ENCODE data around the gene CCNO.

Gene CCNO

DNA sequence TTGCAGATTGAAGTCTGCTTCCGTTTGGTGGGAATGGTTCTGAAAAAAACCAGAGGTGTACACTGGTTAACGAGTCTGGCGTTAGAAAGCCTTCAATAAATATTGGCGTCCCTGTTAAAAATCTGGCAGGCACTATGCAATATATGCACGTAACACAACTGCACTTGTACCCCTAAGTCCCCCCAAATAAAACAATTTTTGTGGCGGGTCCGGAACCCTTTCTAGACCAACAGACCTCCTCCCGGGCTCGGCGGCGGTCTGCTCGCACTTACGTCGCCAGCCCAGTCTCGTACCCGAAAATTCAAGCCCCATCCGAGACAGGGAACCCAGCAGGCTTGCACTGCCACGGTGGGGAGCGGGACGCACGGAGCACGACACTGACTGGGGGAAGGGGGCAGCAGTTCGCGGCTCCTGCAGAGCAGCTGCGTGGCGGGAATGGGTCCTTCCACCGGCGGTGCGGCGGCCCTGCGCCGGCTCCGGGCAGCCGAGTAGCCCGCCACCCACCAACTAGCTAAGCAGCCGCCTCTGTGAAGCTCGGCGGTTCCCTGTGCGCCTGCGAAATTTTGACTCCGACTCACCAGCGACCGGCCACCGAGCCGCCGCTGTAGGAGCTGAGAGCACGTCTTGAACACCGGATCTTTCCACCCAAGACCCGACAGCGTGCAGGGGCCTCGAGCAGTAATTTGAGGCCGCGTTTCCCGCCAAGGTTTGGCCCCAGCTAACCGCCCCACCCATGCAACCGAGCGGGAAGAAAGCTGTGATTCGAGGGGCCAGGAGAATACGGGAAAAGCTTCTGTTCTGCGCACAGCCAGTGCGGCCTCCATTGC lies 10.2 kb downstream of the CCNO start:
- no peak for DNase-seq (ENCODE audit: low read depth)
- no peak overlapping the region for H3K4me3 ChIP-seq (ENCODE audit: low read length)
- TF ChIP-seq, protein P1, sequence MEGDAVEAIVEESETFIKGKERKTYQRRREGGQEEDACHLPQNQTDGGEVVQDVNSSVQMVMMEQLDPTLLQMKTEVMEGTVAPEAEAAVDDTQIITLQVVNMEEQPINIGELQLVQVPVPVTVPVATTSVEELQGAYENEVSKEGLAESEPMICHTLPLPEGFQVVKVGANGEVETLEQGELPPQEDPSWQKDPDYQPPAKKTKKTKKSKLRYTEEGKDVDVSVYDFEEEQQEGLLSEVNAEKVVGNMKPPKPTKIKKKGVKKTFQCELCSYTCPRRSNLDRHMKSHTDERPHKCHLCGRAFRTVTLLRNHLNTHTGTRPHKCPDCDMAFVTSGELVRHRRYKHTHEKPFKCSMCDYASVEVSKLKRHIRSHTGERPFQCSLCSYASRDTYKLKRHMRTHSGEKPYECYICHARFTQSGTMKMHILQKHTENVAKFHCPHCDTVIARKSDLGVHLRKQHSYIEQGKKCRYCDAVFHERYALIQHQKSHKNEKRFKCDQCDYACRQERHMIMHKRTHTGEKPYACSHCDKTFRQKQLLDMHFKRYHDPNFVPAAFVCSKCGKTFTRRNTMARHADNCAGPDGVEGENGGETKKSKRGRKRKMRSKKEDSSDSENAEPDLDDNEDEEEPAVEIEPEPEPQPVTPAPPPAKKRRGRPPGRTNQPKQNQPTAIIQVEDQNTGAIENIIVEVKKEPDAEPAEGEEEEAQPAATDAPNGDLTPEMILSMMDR (conservative IDR thresholded peaks at IDR 0.05; ENCODE audit: low read depth, low read length), result no peak

DNA sequence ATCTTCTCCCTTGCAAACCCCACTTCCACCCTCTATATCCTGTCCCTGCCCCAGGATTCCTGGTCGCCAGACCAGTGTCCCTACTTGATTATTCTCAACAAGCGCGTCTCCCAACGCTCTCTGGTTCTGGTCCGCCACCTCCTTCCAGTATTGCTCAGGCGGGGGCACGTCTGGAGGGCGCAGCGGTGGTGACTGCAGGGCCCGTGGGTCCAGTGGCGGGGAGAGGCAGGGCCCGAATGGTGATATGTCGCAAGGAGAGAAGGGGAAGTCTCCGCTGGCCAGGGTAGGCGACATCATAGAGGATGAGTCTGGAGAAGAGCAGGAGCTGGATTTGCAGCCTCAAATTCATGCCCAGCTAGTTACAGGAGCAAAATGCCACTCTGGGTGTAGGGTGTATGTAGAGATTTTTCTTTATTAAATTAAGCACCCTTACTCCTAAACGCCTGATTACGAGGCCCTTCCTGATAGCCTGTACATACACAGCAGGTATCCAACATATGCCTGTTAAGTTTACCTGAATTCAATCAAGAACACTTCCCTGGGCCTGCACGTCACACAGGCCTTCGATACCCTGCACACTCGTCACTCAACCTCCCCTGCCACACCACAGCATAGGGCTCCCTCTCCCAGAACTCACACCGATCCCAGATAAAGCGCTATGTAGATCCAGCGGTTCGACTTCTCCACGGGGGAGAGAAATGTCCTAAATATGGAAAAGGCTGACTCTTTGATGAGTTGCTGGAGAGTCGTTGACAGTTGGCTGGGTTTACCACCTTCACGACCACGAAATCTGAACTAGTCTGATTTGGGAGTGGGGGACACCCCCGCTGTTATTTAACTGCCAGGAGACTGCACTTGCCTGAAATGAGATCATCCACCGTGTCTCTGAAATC lies 11.1 kb downstream of the CCNO start:
- DNase-seq (ENCODE audit: low read depth), result no peak
- TF ChIP-seq, protein P1 (conservative IDR thresholded peaks at IDR 0.05; ENCODE audit: low read depth, low read length), result no peak
- no peak overlapping the region for H3K4me3 ChIP-seq (ENCODE audit: low read length)

DNA sequence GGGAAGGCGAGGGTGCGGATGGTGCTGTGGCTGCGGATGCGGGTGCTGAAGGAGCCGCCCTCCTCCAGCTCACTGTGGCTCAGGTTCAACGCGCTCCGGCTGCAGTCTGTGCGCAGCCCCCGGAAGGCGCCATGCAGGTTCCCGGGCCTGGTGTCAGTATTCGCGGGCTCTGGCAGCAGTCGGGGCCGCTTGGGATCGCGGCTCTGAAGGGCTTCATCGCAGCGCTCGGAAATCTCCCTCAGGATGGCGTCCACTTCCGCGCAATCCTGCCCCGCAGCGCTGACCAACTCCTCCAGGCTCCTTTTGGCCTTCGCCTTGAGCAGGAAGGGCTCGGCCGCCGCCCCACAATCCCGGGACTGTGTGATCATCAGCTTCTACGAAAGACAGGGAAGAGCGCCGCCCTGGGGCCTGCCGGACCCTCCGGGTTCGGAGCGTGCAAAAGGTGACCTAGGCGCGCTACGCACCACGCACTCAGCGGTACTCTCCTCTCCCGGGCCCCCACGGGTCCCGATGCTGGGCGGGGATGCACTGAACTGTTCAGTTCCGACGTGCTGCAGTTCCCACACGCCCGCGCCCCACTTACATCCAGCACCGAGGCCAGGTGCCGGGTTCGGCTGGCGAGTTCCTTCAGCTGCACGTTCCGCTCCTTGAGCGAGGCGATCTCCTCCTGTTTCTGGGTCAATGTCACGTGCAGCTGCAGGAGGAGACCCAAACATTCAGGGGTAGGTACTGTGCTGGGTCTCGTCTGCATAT lies 12.8 kb downstream of the CCNO start:
- no peak for DNase-seq (ENCODE audit: low read depth)
- H3K4me3 ChIP-seq (ENCODE audit: low read length), result peak overlapping the region; percentile 57
- TF ChIP-seq, protein P1 (conservative IDR thresholded peaks at IDR 0.05; ENCODE audit: low read depth, low read length), result peak; percentile 34

DNA sequence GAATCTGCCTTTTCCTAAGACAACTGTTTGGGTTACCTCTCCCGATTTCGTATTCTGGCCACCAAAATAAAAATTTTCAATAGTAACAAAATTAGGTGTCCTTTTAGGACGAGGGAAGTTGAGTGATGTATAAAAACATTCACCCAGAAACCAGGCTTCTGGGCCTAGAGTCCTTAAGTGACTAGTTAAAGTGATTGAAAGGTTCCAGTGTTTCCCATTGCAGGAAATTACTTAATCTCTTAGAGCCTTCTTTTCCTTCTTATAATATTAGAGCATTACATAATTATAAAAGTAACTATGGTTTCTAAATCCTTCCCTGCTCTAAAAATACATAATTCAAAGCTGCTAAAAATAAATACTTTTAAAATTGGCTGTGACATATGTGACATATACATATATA lies 13.6 kb downstream of the CCNO start:
- TF ChIP-seq, protein P1 (conservative IDR thresholded peaks at IDR 0.05; ENCODE audit: low read depth, low read length), result no peak
- DNase-seq (ENCODE audit: low read depth), result no peak
- no peak overlapping the region for H3K4me3 ChIP-seq (ENCODE audit: low read length)

DNA sequence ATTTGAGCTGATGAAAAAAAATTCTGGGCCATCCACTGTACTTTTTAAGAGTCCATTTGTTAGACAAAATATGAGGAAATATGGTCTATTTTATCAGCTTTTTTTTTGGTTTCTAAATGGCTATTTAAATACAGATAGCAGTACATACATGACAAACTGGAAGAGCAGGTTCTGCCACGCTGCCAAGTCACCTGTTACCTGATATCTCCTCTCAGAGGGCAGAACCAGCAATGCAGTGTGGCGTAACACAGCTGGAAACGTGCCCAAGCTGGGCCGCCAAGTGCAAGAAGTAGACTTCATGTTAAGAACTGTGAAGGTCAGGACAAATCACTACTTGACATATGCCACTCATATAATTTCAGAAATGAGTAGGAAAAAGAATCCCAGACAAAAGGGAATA lies 14.4 kb downstream of the CCNO start:
- H3K4me3 ChIP-seq (ENCODE audit: low read length), result no peak overlapping the region
- DNase-seq (ENCODE audit: low read depth), result no peak
- TF ChIP-seq, protein P1 (conservative IDR thresholded peaks at IDR 0.05; ENCODE audit: low read depth, low read length), result no peak

DNA sequence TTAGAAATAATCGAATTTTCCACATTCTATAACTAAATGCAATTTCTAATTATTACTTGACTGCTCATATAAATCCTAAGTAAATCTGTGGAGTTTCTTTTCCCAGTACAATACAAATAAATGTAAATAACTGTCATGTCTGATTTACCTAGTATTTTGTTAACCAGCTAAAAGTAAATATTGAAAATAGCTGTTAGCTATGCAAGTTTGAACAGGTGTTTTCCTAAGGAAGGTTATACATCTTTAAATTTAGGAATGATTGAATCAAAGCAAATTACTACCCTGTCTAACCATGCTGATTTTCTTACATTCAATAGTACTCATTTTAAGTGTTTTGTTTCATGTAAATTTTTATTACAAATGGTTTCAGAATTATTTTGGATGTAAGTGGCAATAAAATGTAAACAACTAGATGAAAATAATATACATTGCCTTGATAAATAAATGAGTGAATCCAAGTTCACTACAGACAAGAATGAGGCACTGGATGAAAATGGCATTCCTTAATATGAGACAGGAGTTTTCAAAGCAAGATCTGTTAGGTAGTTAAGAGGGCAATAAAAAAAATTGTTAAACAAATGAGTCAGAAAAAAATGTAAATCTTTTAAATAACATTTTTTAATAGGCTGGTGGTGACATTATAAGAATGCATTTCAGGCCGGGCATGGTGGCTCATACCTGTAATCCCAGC lies 22.1 kb downstream of the CCNO start:
- no peak overlapping the region for H3K4me3 ChIP-seq (ENCODE audit: low read length)
- no peak for DNase-seq (ENCODE audit: low read depth)
- TF ChIP-seq, protein P1 (conservative IDR thresholded peaks at IDR 0.05; ENCODE audit: low read depth, low read length), result no peak

Data from retinal pigment epithelial cell (primary cell).